Tibial nerve (tissue), 3 donors: ENCODE measurements around the gene OVOL2.

ENCODE experiments used
- CTCF ChIP-seq, 5 experiments: fragments of 200-600 bp in 3 of 5; fragments of 450-650 bp in 2 of 5; sonication (generic) in 3 of 5; IDR thresholded peaks; one replicate each; pipeline ENCODE4 v1.5.1; 2016 to 2019; ENCODE audit warnings: antibody characterized with exemption in 5 of 5, mild to moderate bottlenecking in 3 of 5, moderate library complexity in 2 of 5
- POLR2A ChIP-seq, 2 donors: fragments of 450-650 bp; IDR thresholded peaks; one replicate each; pipeline ENCODE4 v1.6.1; 2017; ENCODE audit warnings: antibody characterized with exemption in 2 of 2, mild to moderate bottlenecking in 2 of 2, moderate library complexity in 2 of 2

GRCh38 chr20:17985388-17986018 is 72.2 kb downstream of the OVOL2 start:
- TF ChIP-seq CTCF (IDR thresholded peaks at IDR 0.05) (no peak), POLR2A (IDR thresholded peaks at IDR 0.05) (no peak)
